Mesodermal cell (in vitro differentiated cells): ENCODE results near the gene SORCS2.

Experiments used
- H3K27ac ChIP-seq: 2 replicates; pipeline ENCODE4 v1.7.0; 2013; ENCODE audit warnings: mild to moderate bottlenecking, low read depth, low read length, moderate library complexity; ENCODE audit not compliant: severe bottlenecking
- H3K36me3 ChIP-seq: 2 replicates; pipeline ENCODE4 v1.7.1; 2013; ENCODE audit warnings: mild to moderate bottlenecking, low read length, moderate library complexity; ENCODE audit not compliant: control insufficient read depth, insufficient read depth
- H3K4me1 ChIP-seq: one replicate; pipeline ENCODE4 v1.7.1; 2013; ENCODE audit warnings: mild to moderate bottlenecking, low read length; ENCODE audit not compliant: insufficient read depth, control insufficient read depth, poor library complexity, severe bottlenecking
- H3K4me3 ChIP-seq: 2 replicates; pipeline ENCODE4 v1.7.0; 2013; ENCODE audit warnings: low read length, control low read depth, mild to moderate bottlenecking; ENCODE audit not compliant: insufficient read depth, poor library complexity, severe bottlenecking; ENCODE audit errors: extremely low read depth
- H3K9me3 ChIP-seq: 2 replicates; pipeline ENCODE4 v1.7.1; 2013; ENCODE audit warnings: mild to moderate bottlenecking, low read length, moderate library complexity; ENCODE audit not compliant: control insufficient read depth
- WGBS, 2 experiments: methylation state at CpG; one replicate each; pipeline ENCODE4 v1.1.5; 2013; ENCODE audit warnings: missing lambda C conversion rate in 2 of 2; ENCODE audit not compliant: insufficient coverage in 2 of 2; 5-methylcytosine and 5-hydroxymethylcytosine counted together

Gene SORCS2

GRCh38 chr4:7328162-7328912, 136.0 kb downstream of the SORCS2 start:
- Histone ChIP-seq H3K27ac (no peak overlapping the region), H3K36me3 (no peaks in the 10 kb centered on the region), H3K4me3 (no peak overlapping the region), H3K9me3 (no peaks in the 10 kb centered on the region), H3K4me1 (peaks cover 4% of the 10 kb centered on the region)
- 91 to 94% methylated on average over 15 of the region's 15 CpGs for WGBS, 2 experiments

GRCh38 chr4:7328913-7329638, 136.7 kb downstream of the SORCS2 start:
- Histone ChIP-seq H3K9me3 (no peaks in the 10 kb centered on the region), H3K4me1 (peaks cover 4% of the 10 kb centered on the region), H3K36me3 (no peaks in the 10 kb centered on the region), H3K4me3 (no peak overlapping the region), H3K27ac (no peak overlapping the region)
- WGBS, 2 experiments, result 81 to 83% methylated on average over 20 to 22 of the region's 22 CpGs

GRCh38 chr4:7330031-7330596, 137.8 kb downstream of the SORCS2 start:
- peaks cover 5% of the 10 kb centered on the region for H3K4me1 ChIP-seq
- H3K9me3 ChIP-seq, result no peaks in the 10 kb centered on the region
- H3K4me3 ChIP-seq, result no peak overlapping the region
- H3K27ac ChIP-seq, result no peak overlapping the region
- no peaks in the 10 kb centered on the region for H3K36me3 ChIP-seq
- WGBS, 2 experiments, result 91 to 94% methylated on average over 12 to 17 of the region's 17 CpGs

- H3K4me1 ChIP-seq, result peaks cover 8% of the 10 kb centered on the region
- no peaks in the 10 kb centered on the region for H3K9me3 ChIP-seq
- no peak overlapping the region for H3K27ac ChIP-seq
- WGBS, 2 experiments, result 96 to 97% methylated on average over 17 to 18 of the region's 22 CpGs
- no peak overlapping the region for H3K4me3 ChIP-seq
- H3K36me3 ChIP-seq, result no peaks in the 10 kb centered on the region
Measured at GRCh38 chr4:7330811-7331681, 138.7 kb downstream of the SORCS2 start.

- WGBS, 2 experiments, result 86 to 89% methylated on average over 8 to 11 of the region's 11 CpGs
- no peaks in the 10 kb centered on the region for H3K9me3 ChIP-seq
Measured at GRCh38 chr4:7331682-7332000, 139.3 kb downstream of the SORCS2 start.

GRCh38 chr4:7332216-7333023, 140.1 kb downstream of the SORCS2 start:
- Histone ChIP-seq H3K36me3 (no peaks in the 10 kb centered on the region), H3K4me3 (no peak overlapping the region), H3K27ac (no peak overlapping the region), H3K9me3 (no peaks in the 10 kb centered on the region), H3K4me1 (peaks cover 8% of the 10 kb centered on the region)
- 81 to 92% methylated on average over 12 to 14 of the region's 15 CpGs for WGBS, 2 experiments

More at GRCh38 chr4:7331682-7332000, 139.3 kb downstream of the SORCS2 start:
- Histone ChIP-seq H3K4me3 (no peak overlapping the region), H3K4me1 (peaks cover 8% of the 10 kb centered on the region), H3K36me3 (no peaks in the 10 kb centered on the region), H3K27ac (no peak overlapping the region)

- WGBS, 2 experiments, result 87 to 97% methylated on average over 12 to 13 of the region's 16 CpGs
Measured at GRCh38 chr4:7333024-7333780, 140.9 kb downstream of the SORCS2 start.

GRCh38 chr4:7333801-7334421, 141.6 kb downstream of the SORCS2 start:
- peaks cover 4% of the 10 kb centered on the region for H3K4me1 ChIP-seq
- no peak overlapping the region for H3K27ac ChIP-seq
- 87 to 90% methylated on average over 7 to 12 of the region's 16 CpGs for WGBS, 2 experiments
- peaks cover 1% of the 10 kb centered on the region for H3K9me3 ChIP-seq
- no peak overlapping the region for H3K4me3 ChIP-seq
- H3K36me3 ChIP-seq, result no peaks in the 10 kb centered on the region

More at GRCh38 chr4:7333024-7333780, 140.9 kb downstream of the SORCS2 start:
- H3K4me1 ChIP-seq, result peaks cover 8% of the 10 kb centered on the region
- no peak overlapping the region for H3K4me3 ChIP-seq
- no peaks in the 10 kb centered on the region for H3K9me3 ChIP-seq
- H3K27ac ChIP-seq, result no peak overlapping the region
- H3K36me3 ChIP-seq, result no peaks in the 10 kb centered on the region

- peaks cover 4% of the 10 kb centered on the region for H3K4me1 ChIP-seq
- H3K27ac ChIP-seq, result no peak overlapping the region
- H3K4me3 ChIP-seq, result no peak overlapping the region
- H3K9me3 ChIP-seq, result peaks cover 7% of the 10 kb centered on the region
- 89 to 94% methylated on average over 12 to 13 of the region's 17 CpGs for WGBS, 2 experiments
- H3K36me3 ChIP-seq, result no peaks in the 10 kb centered on the region
Measured at GRCh38 chr4:7334521-7335275, 142.4 kb downstream of the SORCS2 start.
